ENCODE measurements around the gene LRRC46.
A peak's percentile ranks its signal among the peaks of the same experiment; 100 is the strongest.

The LRRC46 gene

GRCh38 chr17:47879028-47879585 is 47.6 kb downstream of the LRRC46 start:
- peak; percentile 55 for DNase-seq

DNA sequence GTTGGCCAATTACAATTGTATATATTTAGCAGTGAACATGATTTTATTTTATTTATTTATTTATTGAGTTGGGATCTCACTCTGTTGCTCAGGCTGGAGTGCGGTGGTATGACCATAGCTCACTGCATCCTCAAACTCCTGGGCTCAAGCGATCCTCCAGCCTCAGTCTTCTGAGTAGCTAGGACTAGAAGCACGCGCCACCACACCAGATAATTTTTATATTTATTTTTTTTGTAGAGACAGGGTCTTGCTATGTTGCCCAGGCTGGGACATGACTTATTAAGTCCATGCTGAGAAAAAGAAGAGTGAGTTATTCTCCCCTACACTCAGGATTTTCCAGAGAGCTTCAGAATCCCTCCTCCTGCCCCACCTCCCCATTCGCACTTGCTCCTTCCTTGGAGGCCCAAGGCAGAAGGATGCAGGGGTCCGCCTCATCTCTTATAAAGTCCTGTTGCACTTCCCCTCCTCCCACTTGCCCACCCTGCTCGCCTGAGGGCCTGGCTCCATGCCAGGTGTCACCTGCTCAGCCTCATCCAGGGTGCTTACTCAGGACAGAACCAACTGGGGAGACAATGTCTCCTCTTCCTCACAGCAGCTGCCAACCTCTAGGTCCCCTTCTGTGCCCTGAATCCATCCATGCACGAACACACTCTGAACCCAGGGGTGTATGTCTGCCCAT is 48.4 kb downstream of the LRRC46 start:
- no peak for DNase-seq

DNA sequence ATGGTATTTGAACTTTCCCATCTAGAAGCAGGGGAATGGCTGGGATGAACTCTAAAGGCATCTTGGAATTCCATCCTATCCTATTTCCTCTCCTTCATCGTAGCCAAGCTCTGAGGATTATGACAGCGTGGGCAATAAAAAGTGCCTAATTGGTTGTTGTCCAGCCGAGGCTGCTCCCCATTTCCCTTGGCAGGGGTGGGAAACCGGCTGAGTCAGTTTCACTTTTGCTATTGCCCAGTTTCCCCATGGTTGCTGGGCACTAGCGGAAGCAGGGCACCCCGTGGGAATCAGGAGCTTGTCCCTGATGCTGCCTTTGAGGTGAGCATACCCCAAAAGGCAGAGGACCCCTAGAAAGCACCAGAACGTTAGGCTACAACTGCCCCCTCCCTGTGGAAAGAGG is 50.8 kb downstream of the LRRC46 start:
- DNase-seq, result no peak

DNA sequence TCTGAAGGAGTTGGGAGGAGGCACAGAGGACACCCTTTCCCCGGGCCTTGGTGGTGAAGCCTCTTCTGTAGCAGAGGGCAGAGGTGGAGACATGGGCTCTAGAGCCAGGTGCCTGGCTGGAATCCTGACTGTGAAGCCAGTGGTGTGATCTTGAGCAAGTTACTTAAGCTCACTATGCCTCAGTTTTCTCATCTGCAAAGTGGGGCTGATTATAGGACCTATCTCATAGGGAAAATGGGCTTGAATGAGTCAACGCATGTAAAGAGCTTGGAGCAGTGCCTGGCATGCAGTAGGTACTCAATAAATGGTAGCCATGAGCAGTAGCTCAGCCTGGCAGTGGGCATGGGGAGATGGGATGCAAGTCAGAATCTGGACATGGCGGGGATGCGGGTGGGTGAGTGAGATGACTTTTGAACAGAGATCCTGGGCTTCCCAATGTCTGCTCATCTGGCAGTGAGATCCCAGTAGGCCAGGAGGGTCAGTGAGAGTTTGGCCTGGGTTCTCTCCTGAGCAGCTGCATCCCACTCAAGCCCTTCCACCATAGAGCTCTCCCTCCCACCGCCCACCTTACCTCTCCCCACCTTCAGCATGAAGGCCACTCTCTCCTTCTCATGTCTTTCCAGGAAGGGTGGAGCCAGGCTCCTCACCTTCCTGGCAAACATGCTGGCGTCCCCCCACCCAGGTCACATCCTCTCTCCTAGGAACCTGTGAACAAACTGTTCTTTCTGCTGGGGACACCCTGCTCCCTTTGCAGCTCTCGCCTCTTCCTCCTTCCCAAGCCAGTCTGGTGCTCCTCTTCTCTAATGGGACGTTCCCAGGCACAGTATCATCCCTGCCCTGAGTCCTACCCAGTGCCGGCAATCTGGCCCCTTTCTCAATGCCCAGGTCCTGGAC is 51.5 kb downstream of the LRRC46 start:
- no peak for DNase-seq

DNA sequence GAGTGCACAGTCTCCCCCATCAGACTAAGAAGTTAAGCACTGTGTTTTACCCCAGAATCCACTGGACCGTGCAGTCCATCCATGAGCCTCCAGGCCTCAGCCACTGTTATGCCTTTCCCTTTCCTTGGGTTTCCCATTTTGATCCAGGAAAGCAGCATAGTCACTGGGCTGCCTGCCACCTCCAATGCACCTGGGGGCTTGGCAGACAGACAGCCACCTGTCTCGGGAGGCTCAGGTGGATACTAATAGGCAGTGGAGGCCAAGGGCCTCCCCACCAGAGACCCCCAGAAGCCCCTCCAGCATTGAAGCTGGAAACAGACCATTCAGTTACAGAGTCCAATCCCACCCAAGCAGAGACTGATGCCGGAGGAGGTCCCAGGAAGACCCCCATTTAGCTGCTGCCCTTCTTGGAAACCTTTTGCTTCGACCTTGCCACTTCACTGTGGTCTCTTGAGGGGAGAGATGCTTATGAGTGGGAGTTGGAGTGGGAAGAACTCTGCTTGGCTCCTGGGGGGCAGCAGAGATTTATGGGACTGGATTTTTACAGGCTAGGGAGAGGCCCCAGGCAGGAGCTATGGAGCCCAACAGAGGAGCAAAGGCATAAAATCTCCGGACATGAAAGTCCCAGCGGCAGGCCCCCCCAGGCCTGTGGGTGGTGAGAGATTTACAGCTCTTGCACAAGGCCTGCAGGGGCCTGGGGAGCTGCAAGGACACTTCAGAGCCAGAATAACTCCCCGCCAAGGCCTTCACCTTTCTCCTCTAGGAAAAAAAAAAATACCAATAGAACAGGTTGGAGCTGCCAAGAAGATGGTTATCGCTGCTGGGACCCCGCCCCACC is 52.3 kb downstream of the LRRC46 start:
- DNase-seq, result no peak

- no peak for DNase-seq
Observed at GRCh38 chr17:47884427-47884740, 52.9 kb downstream of the LRRC46 start.

- DNase-seq, result no peak
Observed at GRCh38 chr17:47884905-47885730, 53.6 kb downstream of the LRRC46 start.

All from fibroblast of skin of back (primary cell).